Activated CD4-positive, CD25-positive, alpha-beta regulatory T cell treated with anti-CD3 and anti-CD28 coated beads, Interleukin-2, amount 50 U/mL, for 16 hours (primary cell): ENCODE measurements around the gene GGACT.

Experiments
- DNase-seq: peaks from one replicate; pipeline ENCODE4 v3.0.0-alpha.2; 2020; ENCODE audit warnings: low read depth, low spot score

Gene GGACT

DNA sequence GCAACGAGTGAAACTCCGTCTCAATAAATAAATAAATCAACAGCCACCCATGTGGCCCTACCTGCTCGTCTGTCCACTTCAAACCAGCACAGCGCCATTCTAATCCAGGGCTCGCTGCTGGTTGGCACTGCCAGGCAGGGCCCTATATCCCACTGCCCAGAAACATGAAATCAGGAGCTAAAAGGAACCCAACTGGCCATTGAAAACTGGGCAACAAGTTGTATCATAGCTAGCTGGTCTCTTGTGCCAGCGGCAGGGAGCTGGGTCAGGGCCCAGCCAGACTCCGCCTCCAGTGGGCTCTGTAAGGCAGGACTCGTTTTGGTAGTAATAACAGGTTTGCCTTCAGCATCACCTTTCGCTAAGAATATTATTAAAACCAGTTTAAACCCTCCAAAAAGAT is 39.3 kb downstream of the GGACT start:
- no peak for DNase-seq

DNA sequence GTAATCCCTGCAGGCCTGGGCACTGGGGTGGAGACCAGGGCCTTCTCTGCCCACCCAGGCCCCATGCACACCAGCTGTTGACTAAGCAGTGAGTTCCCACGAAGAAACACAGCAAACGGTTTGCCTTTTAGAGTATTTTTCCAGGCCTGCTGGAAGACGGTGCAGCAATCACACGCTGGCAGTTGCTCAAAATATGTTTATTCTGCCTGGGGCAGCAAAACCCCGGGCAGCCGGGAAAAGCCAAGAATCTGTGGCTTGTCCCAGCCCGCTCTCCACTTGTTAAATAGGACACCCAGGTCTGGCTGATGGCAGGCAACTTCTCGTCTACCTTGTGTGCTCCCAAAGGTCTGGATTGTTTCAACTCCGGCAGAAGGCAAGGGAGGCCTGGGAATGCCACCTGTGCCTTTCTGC is 40.8 kb downstream of the GGACT start:
- DNase-seq: no peak

DNA sequence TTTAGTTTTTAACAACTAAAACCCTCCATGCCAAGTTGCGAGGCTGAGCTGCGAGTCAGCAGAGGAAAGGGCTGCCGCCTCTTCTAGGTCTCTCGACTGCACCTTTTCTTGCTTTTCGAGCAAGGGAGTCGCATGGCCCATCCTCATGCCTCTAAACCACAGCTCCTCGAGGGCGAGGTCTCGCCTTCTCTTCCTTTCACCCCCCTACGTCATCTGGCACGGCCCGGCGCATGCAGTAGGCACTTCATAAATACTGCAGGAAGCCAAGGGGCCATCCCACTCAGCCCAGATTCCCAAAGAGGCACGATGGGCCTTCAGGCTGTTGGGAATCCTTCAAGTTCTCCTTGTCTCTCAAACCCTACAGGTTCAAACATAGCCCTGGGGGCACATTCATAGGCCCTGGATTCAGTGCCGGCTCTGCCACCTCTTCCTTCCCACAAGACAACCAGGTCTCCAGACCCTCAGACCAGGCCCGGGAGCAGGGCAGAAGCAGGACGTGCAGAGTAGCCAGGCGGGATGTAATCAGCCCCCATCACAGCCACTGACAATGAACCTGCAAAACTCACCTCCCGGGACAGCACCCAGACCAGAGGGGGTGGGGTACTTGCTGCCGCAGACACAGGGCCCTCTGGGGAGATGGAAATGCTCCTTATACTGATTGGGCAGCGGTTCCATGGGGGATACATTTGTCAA is 41.7 kb downstream of the GGACT start:
- no peak for DNase-seq

DNA sequence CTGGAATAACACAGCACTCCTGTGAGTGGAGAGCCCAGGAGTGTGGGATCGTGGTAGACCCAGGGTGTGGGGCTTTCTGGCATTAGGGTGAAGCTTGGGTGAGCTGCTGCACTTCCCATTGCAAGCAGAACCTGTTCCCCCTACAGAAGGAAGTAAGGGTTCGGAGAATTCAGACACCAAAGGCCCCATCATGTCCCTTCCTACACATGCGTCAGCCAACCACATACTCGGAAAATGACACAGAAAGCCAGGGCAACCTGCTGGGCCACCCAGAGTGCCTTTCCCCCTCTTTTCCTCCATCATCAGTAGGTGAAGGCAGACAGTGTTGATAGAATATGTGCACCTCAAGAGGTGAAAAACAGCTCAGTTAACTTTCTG is 42.9 kb downstream of the GGACT start:
- DNase-seq: no peak

DNA sequence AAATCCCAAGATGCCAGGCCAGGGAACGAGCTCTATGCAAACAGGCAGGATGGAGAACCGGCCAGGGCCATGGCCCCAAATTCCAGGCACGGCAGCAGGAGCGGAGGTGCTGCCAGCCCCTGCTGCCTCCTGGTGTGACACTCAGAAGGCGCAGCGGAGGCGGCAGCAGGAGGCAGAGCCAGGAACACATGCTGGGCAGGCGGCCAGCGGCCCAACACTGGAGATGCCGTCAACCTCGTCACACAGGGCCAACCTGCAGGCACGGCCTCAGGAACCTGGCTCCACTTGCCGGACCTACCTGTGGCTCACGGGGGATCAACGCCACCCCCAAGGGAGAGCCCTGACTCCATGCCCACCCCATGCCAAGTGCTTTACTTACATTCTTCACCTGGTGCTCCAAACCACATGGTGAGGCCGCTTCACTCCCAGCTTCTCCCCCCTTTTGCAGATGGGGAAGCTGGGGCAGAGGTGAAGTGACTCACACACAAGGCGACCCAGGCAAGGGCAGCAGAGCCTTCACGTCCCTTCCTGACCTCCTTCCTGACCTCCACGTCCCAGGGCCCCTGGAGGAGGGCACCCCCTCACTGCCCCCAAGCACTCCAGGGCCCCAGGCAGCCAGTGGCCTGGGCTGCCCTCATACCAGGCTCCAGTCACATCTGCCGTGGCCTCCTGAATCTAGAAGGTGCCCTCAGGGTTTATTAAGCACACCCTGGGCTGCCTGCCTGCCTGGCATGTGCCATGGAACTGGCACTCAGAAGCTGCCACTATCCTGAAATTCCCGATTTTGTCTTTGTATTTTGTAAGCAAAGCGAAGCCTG is 43.5 kb downstream of the GGACT start:
- no peak for DNase-seq

DNA sequence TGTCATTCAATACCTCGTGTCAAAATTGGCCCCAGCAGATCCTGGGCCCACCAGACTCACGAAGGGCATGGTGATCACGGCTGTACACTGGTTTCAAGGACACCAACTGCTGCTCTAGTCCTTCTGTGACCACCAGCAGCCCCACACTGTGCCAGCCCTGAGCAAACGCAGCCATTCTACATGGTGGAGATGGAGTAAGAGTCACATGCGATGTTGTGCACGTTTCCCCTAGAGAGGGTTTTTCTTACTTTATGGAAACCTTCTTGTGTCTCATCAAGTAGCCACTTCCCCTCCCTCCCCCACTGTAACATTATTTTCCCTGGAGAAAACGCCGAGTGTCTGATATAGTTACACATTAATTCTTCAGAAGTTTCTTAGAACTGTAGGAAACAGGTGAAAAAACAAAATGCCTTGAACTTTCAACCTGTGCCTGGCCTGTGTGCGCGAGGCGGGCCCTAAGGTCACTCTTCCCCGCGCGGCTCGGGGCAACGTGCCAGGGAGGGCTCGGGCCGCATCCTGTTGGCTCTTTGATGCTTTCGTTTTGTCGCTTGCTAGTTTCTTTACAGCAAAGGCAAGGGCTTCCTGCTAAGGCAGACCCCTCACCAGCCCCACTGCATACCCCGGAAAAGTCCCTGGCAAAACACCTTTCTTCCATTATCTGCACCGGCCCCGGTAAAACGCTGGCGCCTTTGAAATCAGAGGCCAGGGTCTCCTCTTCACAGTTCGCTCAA is 44.6 kb downstream of the GGACT start:
- DNase-seq: no peak

DNA sequence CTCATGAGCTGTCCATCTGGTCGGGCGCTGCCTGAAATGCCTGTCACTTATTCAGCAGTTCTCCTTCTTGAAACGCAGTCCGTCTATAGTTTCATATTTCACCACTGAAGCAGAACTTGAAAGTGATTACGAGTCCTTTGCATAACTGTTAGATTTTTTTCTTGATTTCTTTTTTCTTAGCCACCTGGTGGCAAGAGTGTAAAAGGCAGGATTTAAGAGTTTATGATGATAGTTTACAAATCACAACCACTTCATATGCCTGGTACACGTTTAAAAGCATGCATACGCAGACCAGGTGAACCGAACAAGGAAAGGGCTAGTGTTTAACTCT is 45.8 kb downstream of the GGACT start:
- DNase-seq: no peak

DNA sequence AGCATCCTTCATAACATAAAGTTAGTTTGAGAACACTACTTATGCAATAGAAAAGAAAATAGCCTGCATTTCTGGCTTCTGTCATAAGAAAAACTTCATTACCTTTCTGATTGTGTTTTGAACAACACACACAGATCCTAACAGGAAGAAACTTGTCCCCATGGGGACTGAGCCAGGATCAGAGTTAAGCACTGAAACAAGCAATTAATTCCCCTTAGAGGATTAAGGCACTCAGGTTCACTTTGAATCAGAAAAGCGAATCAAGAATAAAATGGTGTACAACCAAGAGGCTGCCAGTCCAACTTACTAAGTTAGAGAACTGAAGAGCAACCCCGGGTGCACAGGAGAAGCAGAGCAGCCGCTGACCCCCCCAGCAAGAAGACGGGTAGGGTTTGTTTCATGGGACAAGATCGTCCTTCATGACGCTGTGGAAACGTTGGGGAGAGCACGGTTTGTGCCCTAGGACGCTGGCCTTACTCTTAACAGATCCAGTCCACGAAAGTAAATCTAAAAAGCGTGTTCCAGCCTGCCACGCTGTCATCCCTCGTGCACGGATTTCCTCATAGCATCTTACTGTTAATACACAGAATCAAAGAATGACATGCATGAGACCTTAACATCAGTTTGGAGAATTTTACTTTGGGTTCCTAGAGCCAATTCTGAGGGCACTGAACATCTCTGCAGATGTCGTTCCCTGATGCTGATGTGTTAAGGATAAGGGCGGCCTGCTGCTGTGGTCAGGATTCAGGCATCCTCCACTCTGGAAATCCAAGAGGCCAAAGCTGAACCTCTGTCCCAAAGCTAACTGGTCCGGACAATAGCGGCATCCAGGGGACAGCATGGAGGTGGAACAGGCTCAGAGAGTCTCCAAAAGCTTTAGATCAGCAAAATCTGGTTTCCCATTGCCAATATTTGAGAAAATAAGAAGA is 46.4 kb downstream of the GGACT start:
- DNase-seq: no peak

DNA sequence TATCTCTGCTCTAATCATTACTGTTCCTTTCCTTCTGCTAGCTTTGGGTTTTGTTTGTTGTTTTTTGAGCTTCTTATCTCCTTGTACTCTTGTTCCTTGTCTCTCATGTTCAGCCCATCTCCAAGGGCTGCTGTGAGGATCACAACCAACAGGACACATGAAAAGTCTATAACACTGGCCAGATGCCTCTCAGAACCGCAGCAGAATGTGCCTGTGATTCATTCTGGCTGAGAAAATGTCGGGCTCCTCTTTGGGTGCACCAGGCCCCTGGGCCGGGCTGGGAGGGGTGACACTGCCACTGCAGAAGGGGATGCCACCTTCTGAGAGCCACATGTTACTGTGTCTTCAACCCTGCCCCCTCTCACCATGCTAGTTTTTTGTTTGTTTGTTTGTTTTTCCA is 48.0 kb downstream of the GGACT start:
- DNase-seq: no peak

DNA sequence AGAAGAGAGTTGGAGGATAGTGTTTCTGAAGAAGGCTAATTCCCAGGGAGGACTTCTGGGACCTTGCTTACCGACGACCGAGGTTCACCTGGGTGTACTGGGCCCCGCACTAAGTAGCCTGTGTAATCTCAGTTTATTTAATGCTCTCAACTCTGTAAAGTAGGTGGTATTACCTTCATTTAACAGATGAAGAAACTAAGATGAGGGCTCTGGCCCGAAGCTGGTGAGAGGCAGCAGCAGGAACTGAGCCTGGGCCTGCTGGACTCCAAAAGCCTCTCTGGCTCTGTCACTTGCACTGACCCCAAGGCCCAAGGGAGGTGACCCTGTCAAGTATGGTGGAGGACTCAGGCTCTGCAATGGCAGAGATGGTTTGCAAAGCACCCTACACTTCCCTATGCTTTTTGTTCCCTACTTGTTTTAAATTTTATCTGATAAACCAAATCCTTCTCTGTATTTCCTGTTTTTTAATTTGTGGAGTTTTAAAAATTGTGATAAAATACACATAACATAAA is 50.6 kb downstream of the GGACT start:
- no peak for DNase-seq

DNA sequence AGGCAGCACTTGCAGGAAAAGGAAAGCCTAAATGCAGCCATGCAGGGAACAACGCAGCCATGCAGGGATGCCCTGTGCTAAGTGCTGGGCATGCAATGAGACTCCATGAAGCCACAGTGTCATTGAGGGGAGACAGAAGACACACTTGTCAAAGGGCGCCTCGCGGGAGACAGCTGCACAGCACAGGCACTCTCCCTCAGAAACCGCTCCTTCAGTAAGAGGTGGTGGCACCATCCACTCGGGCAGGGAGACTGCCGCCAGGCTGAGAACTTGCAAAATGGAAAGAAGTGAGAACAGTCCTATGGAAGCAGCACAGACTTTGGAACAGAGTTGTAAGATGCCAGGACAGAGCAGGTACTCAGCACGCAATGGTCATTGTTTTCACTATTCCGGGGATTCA is 51.1 kb downstream of the GGACT start:
- no peak for DNase-seq

DNA sequence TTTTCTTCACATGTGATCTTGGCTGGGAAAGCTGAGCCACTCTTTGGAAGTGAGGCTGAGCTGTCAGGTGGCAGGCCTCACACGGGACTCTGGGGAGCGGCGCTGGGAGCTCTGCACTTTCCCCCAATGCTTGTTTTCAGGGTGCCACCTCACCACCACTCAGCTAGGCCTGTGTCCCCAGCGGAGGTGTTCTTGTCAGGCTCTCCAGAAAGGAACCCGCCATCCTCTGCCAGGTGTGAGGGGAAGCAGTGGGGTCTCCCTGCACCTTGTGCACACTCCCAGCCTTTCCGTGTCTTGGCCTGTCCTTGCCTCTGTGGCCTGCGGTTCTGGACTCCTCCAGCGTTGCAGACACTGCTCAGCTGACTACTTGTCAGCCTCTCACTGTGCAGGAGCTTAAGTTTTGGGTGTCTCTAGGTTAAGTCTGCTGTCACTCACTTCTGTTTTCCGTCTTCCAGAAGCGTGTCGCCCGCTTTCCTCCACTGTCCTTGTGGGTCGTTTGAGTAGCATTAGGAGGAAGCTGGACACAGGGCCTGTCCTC is 51.9 kb downstream of the GGACT start:
- DNase-seq: no peak

DNA sequence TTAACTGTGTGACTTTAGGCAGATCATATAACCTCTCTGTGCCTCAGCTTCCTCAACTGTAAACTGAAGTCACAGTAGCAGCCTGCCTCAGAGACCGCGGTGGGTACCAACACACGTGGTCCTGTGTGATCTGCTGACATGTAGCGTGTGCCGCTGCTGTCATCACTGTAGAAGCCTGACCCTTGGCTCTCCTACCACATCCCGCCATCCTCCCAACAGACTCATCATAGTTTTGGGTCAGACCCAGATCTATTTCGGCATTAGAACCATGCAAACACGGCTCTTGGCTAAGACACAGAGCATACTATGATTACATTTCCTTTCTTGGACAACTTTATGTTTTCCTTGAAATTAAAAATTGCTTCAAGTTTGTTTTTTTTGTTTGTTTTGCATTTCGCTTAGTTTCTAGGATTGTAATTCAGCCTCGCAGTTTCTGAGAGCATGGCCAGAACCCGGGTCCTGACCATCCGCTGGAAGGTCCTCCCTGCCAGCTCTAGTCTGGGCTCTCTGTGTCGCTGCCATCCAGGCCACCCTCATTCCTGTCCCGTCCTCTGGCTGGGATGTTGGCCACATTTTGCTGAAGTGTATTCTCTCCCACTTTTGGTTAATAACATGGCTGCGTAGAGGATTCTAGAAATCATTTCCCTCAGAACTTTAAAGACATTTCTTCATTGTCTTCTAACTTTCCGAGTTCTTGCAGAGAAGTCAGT is 53.0 kb downstream of the GGACT start:
- DNase-seq: no peak

DNA sequence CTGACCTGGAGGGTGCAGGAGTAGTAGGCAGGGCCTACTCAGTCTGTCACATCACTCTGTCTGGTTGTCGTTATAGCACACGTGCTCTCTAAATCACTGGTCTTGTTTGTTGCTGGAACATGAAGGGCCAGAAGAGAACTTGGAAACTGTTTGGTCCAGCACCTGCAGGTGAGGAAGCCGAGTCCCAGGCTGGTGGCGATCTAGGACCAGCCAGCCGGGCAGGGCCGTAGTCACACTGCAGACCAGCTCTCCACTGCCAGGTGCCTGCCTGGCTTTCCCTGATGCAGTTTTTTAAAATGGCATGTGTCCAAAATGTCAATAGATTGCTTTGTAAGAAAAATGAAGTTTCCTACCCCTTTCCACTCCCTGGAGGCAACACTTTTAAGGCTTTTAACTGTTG is 53.7 kb downstream of the GGACT start:
- DNase-seq: no peak

DNA sequence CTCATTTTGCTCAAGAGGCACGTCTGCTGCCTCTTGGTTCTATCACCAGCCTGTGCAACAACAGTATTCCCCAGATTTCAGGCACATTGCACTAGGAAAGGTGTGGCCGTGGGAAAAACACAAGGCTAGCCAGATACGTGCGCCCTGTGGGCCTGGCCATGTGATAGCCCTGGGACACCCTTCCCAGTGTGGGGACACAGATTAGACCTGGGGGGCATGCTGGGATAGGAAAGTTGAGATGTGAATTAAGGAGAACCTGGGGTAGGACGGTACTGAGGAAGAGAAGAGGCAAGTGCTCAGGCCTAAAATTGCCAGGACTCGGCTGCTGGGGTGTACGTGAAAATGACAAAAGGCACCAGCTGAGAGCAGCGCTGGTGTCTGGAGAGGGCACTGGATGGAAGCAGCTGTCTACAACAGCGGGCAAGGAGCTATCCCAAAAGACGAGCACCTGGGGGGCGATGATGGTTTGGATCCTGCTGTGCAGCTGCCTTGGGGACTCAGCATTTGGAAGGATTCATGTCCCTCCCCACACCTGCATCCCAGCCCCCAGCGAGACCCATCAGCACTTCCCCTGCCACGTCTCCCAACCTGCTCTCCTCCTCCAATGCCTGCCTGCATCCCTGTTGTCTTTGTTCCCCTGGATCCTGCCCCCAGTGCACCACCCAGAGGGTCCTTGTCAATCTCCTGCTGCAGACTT is 54.3 kb downstream of the GGACT start:
- DNase-seq: no peak

DNA sequence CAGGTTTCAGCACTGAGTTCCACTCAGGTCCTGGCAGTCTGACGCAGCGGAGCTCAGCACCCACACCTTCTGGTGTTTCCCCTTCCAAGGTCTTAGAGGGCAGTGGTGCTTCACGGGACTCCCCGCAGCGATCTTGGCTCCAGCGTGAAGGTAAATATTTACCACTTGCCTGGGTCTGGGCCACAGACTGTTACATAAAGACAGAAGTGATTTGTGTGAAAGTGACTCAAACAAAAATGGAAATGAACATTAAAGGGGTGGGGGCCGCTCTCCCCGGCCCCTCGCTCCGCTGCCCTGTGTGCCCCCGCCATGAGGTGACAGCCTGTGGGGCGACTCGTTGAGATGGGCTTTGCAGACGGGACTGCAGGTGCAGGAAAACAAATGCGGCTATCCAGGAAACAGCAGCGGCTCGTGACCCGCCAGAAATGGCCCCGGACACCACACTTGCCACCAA is 55.0 kb downstream of the GGACT start:
- no peak for DNase-seq

DNA sequence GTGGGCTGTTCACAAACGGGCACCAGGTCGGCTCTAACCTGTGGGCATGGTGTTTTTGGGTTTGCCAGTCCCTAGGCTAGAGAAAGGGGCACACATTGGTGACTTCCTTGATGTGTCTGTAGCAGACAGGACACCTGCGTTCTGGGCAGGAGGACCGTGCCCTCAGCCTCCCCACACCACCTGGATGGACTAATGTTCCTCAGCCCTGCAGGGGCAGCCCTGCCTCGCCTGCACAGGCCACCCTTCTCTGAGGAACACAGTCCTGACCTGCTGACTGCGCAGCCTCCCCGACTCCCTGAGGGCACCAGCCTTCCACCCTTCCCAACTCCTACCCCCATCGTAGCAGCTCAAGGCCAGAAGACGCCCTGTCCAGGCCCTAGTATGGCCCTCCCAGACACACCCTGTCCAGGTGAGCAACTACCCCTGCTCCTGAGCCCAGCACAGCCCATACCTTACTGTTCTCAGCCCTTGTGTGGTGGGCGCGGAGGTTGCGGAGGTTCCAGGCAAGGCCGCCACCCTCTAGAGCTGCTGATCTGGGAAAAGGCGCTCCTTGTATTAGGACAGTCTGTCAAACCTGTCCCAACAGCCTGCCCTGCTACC is 55.7 kb downstream of the GGACT start:
- DNase-seq: no peak

DNA sequence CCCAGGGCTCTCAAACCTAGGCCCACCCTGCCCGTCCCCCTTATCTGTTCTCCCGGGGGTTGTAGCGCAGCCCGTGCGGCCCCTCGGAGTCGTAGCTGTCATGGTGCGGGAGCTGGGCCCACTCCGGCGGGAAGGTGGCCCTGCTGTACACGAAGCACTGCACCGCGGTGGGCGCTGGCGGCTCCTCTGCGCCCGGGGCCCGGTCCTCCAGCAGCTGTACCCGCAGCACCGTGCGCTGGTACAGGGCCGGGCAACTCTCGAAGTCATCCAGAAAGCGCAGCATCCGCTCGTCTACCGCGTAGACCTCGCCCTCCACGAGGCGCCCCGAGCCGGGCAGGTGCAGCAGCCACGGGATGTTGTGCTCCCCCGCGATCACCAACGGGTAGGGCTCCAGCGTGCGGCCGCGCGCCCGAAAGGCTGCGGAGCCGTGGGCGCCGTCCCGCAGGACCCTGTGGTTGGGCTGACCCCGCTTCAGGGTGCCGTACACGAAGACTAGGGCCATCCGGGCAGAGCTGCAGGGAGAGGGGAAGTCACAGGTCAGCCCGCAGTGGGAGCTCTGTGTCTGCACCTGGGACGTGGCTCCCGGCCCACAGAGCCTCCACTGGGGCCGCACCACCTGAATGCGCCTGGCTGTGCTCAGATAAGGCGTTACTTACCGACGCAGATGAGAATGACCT is 56.4 kb downstream of the GGACT start:
- no peak for DNase-seq

DNA sequence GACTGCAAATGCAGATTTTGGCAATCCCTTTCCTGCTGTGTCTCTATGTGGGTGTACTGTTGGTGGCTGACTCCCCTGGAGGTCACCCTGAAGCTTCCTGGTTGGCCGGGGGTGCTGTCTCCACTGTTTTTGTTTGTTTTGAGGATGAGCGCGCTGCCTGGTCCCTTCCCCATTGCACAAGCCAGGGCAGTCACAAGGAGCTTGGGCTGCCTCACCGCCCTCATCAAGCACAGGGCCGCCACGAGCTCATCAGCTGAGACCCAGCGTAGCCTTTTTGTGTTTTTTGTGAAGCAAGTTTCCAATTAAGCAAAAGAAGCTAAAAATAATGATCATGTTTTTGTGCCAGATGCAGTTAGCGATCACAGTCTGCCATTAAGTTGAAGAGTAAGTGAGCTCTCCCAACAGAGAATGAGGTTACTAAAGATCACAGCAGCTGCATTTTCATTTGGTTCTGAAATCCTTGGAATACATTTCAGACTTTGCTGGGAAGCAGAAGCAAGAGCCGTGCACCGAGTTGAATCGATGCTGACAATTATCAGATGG is 57.8 kb downstream of the GGACT start:
- no peak for DNase-seq
